ENCODE measurements around the gene CXCL11.
A peak's percentile ranks its signal among the peaks of the same experiment; 100 is the strongest.
"Not testable (repeated sequence)": the region's sequence is repeated elsewhere in the genome, so short reads cannot be mapped to it uniquely, and the experiment has no call there.

CXCL11 gene

DNA sequence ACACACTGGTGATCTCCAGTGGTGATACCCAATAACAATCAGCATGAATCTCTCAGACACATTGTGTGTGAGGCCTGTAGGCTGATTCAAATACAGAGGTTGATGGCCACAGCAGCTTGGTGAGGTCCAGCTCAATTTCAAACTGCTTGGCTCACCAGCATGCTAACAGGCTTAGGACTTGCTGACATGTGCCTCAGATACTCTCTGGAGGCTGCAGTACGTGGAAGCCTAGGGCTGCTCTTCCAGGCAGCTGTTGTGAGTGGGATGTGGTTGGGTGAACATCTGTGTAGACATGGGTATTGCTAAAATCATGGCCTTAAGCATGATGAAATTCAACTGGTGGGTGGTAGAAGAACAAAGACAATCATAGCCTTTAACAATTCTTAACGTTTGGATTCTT lies 32.8 kb downstream of the CXCL11 start:
- Mint-ChIP-seq H3K27me3 (ENCODE audit: low read depth) (peaks cover 4% of the 10 kb centered on the region), H3K36me3 (ENCODE audit: low read depth) (no peaks in the 10 kb centered on the region), H3K9me3 (no peaks in the 10 kb centered on the region), H3K4me1 (no peaks in the 10 kb centered on the region), H3K4me3 (no peak overlapping the region), H3K27ac (no peak overlapping the region)
- TF ChIP-seq, protein P1, sequence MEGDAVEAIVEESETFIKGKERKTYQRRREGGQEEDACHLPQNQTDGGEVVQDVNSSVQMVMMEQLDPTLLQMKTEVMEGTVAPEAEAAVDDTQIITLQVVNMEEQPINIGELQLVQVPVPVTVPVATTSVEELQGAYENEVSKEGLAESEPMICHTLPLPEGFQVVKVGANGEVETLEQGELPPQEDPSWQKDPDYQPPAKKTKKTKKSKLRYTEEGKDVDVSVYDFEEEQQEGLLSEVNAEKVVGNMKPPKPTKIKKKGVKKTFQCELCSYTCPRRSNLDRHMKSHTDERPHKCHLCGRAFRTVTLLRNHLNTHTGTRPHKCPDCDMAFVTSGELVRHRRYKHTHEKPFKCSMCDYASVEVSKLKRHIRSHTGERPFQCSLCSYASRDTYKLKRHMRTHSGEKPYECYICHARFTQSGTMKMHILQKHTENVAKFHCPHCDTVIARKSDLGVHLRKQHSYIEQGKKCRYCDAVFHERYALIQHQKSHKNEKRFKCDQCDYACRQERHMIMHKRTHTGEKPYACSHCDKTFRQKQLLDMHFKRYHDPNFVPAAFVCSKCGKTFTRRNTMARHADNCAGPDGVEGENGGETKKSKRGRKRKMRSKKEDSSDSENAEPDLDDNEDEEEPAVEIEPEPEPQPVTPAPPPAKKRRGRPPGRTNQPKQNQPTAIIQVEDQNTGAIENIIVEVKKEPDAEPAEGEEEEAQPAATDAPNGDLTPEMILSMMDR (IDR thresholded peaks at IDR 0.05; ENCODE audit: unreplicated experiment in 3 of 3), result no peak

DNA sequence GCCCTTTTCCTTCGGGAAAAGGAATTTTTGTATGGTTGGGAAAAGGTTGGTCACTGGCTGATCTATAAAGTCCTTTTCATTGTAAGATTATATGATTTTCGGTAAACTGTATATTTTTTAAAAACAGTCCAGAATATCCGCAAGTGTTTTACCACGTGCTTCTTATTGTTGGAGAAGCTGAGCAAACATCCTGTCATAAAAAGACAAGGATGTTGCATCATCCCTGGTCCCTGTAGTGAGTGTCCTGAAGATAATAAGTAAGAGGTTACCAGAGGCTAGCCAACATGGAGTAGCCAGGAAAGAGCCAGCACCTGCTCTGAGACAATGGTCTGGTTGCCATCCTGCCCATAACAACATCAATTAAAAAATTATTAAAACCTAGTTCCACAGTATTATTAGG lies 33.7 kb downstream of the CXCL11 start:
- TF ChIP-seq, protein P1 (IDR thresholded peaks at IDR 0.05; ENCODE audit: unreplicated experiment in 3 of 3), result no peak
- no peaks in the 10 kb centered on the region for H3K9me3 Mint-ChIP-seq
- no peak overlapping the region for H3K27ac Mint-ChIP-seq
- H3K27me3 Mint-ChIP-seq (ENCODE audit: low read depth), result peaks cover 4% of the 10 kb centered on the region
- H3K4me1 Mint-ChIP-seq, result no peaks in the 10 kb centered on the region
- no peak overlapping the region for H3K4me3 Mint-ChIP-seq
- H3K36me3 Mint-ChIP-seq (ENCODE audit: low read depth), result no peaks in the 10 kb centered on the region

DNA sequence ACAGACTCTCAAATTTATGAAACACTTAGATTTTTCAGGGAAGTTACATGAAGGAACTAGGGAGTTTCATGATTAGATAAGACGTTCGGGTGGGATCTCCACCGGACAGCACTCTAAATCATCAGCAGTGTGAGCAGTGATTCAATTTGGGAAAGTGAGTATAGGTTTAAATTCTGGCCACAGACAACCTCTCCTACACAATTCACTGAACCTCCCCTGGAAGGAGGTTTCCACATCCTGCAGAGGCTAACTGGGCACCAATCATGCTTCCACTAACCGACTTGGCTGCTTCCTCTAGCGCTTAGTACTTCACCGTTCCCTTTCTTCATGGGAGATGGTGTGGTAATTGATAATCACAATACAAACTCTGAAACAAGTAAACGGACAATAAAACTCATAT lies 34.2 kb downstream of the CXCL11 start:
- TF ChIP-seq, protein P1 (IDR thresholded peaks at IDR 0.05; ENCODE audit: unreplicated experiment in 3 of 3), result no peak
- Mint-ChIP-seq H3K36me3 (ENCODE audit: low read depth) (no peaks in the 10 kb centered on the region), H3K4me1 (no peaks in the 10 kb centered on the region), H3K9me3 (no peaks in the 10 kb centered on the region), H3K4me3 (no peak overlapping the region), H3K27ac (no peak overlapping the region), H3K27me3 (ENCODE audit: low read depth) (peaks cover 4% of the 10 kb centered on the region)

DNA sequence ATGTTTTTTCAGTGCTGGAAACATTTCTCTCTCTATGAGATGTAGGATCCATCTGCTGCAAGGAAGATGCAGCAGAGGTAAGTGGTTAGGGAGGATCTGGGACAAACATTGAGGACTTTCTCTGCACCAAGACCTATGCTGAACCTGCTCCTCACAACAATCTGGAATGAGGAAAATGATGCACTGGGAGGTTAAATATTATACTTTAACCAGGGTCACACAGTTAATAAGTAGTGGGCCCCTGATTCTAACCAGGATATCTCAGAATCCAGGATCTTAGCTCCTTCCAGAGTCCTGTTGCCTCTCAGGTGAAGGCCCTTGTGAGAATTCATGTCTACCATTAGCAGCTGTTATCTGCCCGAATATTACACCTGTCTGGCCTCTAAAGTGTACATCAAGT lies 35.6 kb downstream of the CXCL11 start:
- peak overlapping the region; percentile 17 to 65 (median 41) for H3K27ac Mint-ChIP-seq
- no peak overlapping the region for H3K4me3 Mint-ChIP-seq
- peaks cover 4% of the 10 kb centered on the region for H3K27me3 Mint-ChIP-seq (ENCODE audit: low read depth)
- H3K9me3 Mint-ChIP-seq, result no peaks in the 10 kb centered on the region
- TF ChIP-seq, protein P1 (IDR thresholded peaks at IDR 0.05; ENCODE audit: unreplicated experiment in 3 of 3), result no peak
- H3K36me3 Mint-ChIP-seq (ENCODE audit: low read depth), result no peaks in the 10 kb centered on the region
- no peaks in the 10 kb centered on the region for H3K4me1 Mint-ChIP-seq

DNA sequence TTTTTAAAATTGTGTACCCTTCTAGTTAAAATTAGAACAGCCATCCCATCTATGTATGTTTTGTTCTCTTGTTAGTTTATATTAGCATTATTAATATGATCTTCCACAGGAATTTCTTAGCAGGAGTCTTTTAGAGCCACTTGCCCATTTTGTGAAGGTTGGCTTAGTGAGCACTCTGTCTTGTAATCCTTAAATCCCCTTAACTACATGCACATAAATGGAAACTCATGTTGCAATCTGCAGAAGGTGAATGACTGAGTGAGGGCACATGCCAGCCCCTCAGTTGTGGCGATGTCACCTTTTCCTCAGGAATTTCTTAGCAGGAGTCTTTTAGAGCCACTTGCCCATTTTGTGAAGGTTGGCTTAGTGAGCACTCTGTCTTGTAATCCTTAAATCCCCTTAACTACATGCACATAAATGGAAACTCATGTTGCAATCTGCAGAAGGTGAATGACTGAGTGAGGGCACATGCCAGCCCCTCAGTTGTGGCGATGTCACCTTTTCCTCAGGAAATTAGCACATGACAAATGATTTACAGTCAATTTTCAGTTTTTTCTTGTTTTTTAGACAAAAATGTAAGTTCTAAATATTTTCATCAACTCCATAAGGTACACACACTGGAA lies 37.2 kb downstream of the CXCL11 start:
- H3K4me1 Mint-ChIP-seq; H3K4me3 Mint-ChIP-seq; H3K27ac Mint-ChIP-seq; H3K9me3 Mint-ChIP-seq; H3K36me3 Mint-ChIP-seq (ENCODE audit: low read depth); H3K27me3 Mint-ChIP-seq (ENCODE audit: low read depth): not testable (repeated sequence)

DNA sequence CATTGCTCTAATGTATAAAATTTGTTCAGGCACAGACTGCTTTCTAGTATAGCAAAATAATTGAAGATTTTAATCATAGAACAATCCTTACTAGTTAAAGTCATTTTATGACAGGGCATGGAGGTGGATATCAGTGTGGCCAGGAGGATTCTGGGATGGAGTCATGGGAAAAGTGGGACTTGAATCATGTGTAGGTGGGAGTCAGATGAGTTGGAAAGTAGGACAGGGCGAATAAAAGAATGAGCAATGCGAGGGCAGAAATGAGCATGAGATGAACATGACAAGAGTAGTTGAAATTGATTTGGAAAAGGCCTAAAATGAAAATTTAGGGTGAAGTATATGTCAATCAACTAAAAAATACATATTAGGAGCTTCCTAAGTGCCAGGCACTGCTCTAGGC lies 37.9 kb downstream of the CXCL11 start:
- H3K4me3 Mint-ChIP-seq, result no peak overlapping the region
- H3K36me3 Mint-ChIP-seq (ENCODE audit: low read depth), result no peaks in the 10 kb centered on the region
- H3K9me3 Mint-ChIP-seq, result no peaks in the 10 kb centered on the region
- TF ChIP-seq, protein P1 (IDR thresholded peaks at IDR 0.05; ENCODE audit: unreplicated experiment in 3 of 3), result no peak
- H3K27me3 Mint-ChIP-seq (ENCODE audit: low read depth), result peaks cover 8% of the 10 kb centered on the region
- peak overlapping the region in 1 of 3 experiments; percentile 3 for H3K27ac Mint-ChIP-seq
- no peaks in the 10 kb centered on the region for H3K4me1 Mint-ChIP-seq

Data from nephron (organoid).